HG02610 (cell line): ENCODE data around the gene ABHD17B.
"Not testable (repeated sequence)": the region's sequence is repeated elsewhere in the genome, so short reads cannot be mapped to it uniquely, and the experiment has no call there.

ENCODE experiments used
- ATAC-seq: cut with Tn5 transposase; IDR thresholded peaks from one replicate; pipeline ENCODE4 v1.9.1; 2021; ENCODE audit warnings: mild to moderate bottlenecking, moderate library complexity; ENCODE audit not compliant: unreplicated experiment

Gene ABHD17B

GRCh38 chr9:71916834-71917534 is 6.0 kb upstream of the ABHD17B start:
- peak; percentile 89 for ATAC-seq

- ATAC-seq: no peak
Observed at GRCh38 chr9:71915495-71915894, 4.5 kb upstream of the ABHD17B start.

GRCh38 chr9:71911908-71912335 is 929 bp upstream of the ABHD17B start:
- ATAC-seq: no peak

- peak; percentile 8 for ATAC-seq
Observed at GRCh38 chr9:71910650-71911060, 338 bp downstream of the ABHD17B start.

- peak; percentile 6 for ATAC-seq
Observed at GRCh38 chr9:71909887-71910649, 925 bp downstream of the ABHD17B start.

GRCh38 chr9:71908825-71909224 is 2.2 kb downstream of the ABHD17B start:
- no peak for ATAC-seq

- no peak for ATAC-seq
Observed at GRCh38 chr9:71904076-71904475, 6.9 kb downstream of the ABHD17B start.

- no peak for ATAC-seq
Observed at GRCh38 chr9:71901695-71902597, 9.0 kb downstream of the ABHD17B start.

GRCh38 chr9:71898756-71899155 is 12.2 kb downstream of the ABHD17B start:
- not testable (repeated sequence) for ATAC-seq

- ATAC-seq: peak; percentile 35
Observed at GRCh38 chr9:71897577-71897976, 13.4 kb downstream of the ABHD17B start.

- no peak for ATAC-seq
Observed at GRCh38 chr9:71896761-71897160, 14.2 kb downstream of the ABHD17B start.

- no peak for ATAC-seq
Observed at GRCh38 chr9:71895955-71896354, 15.0 kb downstream of the ABHD17B start.

- ATAC-seq: peak; percentile 32
Observed at GRCh38 chr9:71895117-71895516, 15.9 kb downstream of the ABHD17B start.

GRCh38 chr9:71891557-71892189 is 19.3 kb downstream of the ABHD17B start:
- ATAC-seq: peak; percentile 56

- ATAC-seq: no peak
Observed at GRCh38 chr9:71890042-71890679, 20.8 kb downstream of the ABHD17B start.

GRCh38 chr9:71887362-71887761 is 23.6 kb downstream of the ABHD17B start:
- ATAC-seq: no peak

GRCh38 chr9:71886541-71886940 is 24.5 kb downstream of the ABHD17B start:
- ATAC-seq: no peak

- ATAC-seq: peak; percentile 53
Observed at GRCh38 chr9:71886015-71886414, 25.0 kb downstream of the ABHD17B start.

GRCh38 chr9:71885467-71885866 is 25.5 kb downstream of the ABHD17B start:
- no peak for ATAC-seq

GRCh38 chr9:71884005-71884404 is 27.0 kb downstream of the ABHD17B start:
- no peak for ATAC-seq
